H1 (cell line): Measurements from ENCODE around the gene YY1AP1. TPM values are rescaled to one million over a fixed set of nuclear protein-coding genes. Genes with fewer than 3 reads are reported as not detected.
A peak's percentile ranks its signal among the peaks of the same experiment; 100 is the strongest.

Experiments used
- ASH2L ChIP-seq: fragments of 200-600, 300-600 bp; sonication (generic); IDR thresholded peaks from one replicate; pipeline ENCODE4 v1.7.1; 2017; ENCODE audit warnings: low read length
- BACH1 ChIP-seq: IDR thresholded peaks from 2 replicates; pipeline ENCODE4 v1.6.1; 2012; ENCODE audit warnings: low read length, improper control_type of control experiment
- CTCF ChIP-seq, 3 experiments: IDR thresholded peaks; 1 replicate in 2 of 3; 2 replicates in 1 of 3; pipeline versions ENCODE4 v1.5.1 to v1.6.1; 2011; ENCODE audit warnings: low read length in 3 of 3, mild to moderate bottlenecking in 3 of 3, inconsistent platforms in 2 of 3, low read depth in 1 of 3, moderate library complexity in 1 of 3; ENCODE audit not compliant: insufficient read depth in 1 of 3; ENCODE audit errors: control extremely low read depth in 1 of 3
- EZH2 ChIP-seq: fragments of 200-600 bp; sonication (generic); IDR thresholded peaks from 2 replicates; pipeline ENCODE4 v1.7.1; 2012; ENCODE audit warnings: low read depth, mild to moderate bottlenecking, moderate library complexity, low read length, inconsistent platforms; ENCODE audit not compliant: severe bottlenecking
- HDAC2 ChIP-seq, 2 experiments: fragments of 300-600 bp in 1 of 2; sonication (generic) in 1 of 2; IDR thresholded peaks; 2 replicates each; pipeline ENCODE4 v1.6.1; 2011 to 2012; ENCODE audit warnings: low read depth in 2 of 2, low read length in 2 of 2, mild to moderate bottlenecking in 2 of 2, moderate library complexity in 2 of 2, borderline replicate concordance in 1 of 2, inconsistent platforms in 1 of 2
- JUN ChIP-seq: IDR thresholded peaks from 2 replicates; pipeline ENCODE4 v1.6.1; 2011; ENCODE audit warnings: low read depth, mild to moderate bottlenecking, improper control_type of control experiment, low read length
- KDM4A ChIP-seq: IDR thresholded peaks from one replicate; pipeline ENCODE4 v1.7.1; 2012; ENCODE audit warnings: low read depth, mild to moderate bottlenecking, moderate library complexity, low read length, inconsistent platforms; ENCODE audit not compliant: severe bottlenecking
- MAX ChIP-seq: IDR thresholded peaks from 2 replicates; pipeline ENCODE4 v1.6.1; 2012; ENCODE audit warnings: inconsistent platforms
- NRF1 ChIP-seq: IDR thresholded peaks from 2 replicates; pipeline ENCODE4 v1.6.1; 2011; ENCODE audit warnings: mild to moderate bottlenecking, low read depth, low read length, improper control_type of control experiment
- POLR2A ChIP-seq, 2 experiments: IDR thresholded peaks; 1 replicate in 1 of 2; 2 replicates in 1 of 2; pipeline ENCODE4 v1.6.1; 2011; ENCODE audit warnings: low read depth in 2 of 2, low read length in 2 of 2, mild to moderate bottlenecking in 2 of 2; ENCODE audit errors: control extremely low read depth in 1 of 2
- POLR2AphosphoS5 ChIP-seq: IDR thresholded peaks from 2 replicates; pipeline ENCODE4 v1.6.1; 2011; ENCODE audit warnings: low read depth, low read length
- RBBP5 ChIP-seq: IDR thresholded peaks from 2 replicates; pipeline ENCODE4 v1.7.1; 2012; ENCODE audit warnings: low read depth, mild to moderate bottlenecking, inconsistent platforms, low read length, moderate library complexity, borderline replicate concordance
- RFX5 ChIP-seq: IDR thresholded peaks from 2 replicates; pipeline ENCODE4 v1.6.1; 2011; ENCODE audit warnings: low read depth, low read length, improper control_type of control experiment, borderline replicate concordance
- RXRA ChIP-seq: IDR thresholded peaks from 2 replicates; pipeline ENCODE4 v1.6.1; 2011; ENCODE audit warnings: low read depth, mild to moderate bottlenecking, low read length, moderate library complexity; ENCODE audit not compliant: insufficient read depth
- SIN3A ChIP-seq, 2 experiments: IDR thresholded peaks in 1 of 2; conservative IDR thresholded peaks in 1 of 2; 2 replicates each; pipeline ENCODE4 v1.6.1; 2011 to 2012; ENCODE audit warnings: low read length in 2 of 2, improper control_type of control experiment in 1 of 2, low read depth in 1 of 2, mild to moderate bottlenecking in 1 of 2
- SIRT6 ChIP-seq: IDR thresholded peaks from one replicate; pipeline ENCODE4 v1.7.1; 2012; ENCODE audit warnings: low read length, inconsistent platforms
- SP1 ChIP-seq: IDR thresholded peaks from 2 replicates; pipeline ENCODE4 v1.6.1; 2011; ENCODE audit warnings: low read depth, low read length
- SP4 ChIP-seq: IDR thresholded peaks from 2 replicates; pipeline ENCODE4 v1.6.1; 2012; ENCODE audit warnings: low read length, inconsistent platforms
- TAF1 ChIP-seq: IDR thresholded peaks from 2 replicates; pipeline ENCODE4 v1.6.1; 2011; ENCODE audit warnings: mild to moderate bottlenecking, low read depth, low read length
- TBP ChIP-seq: IDR thresholded peaks from 2 replicates; pipeline ENCODE4 v1.6.1; 2011; ENCODE audit warnings: low read depth, low read length, improper control_type of control experiment
- TCF12 ChIP-seq: IDR thresholded peaks from 2 replicates; pipeline ENCODE4 v1.6.1; 2011; ENCODE audit warnings: low read depth, mild to moderate bottlenecking, low read length
- TEAD4 ChIP-seq: IDR thresholded peaks from 2 replicates; pipeline ENCODE4 v1.6.1; 2012; ENCODE audit warnings: low read depth, low read length, inconsistent platforms, mixed read lengths
- YY1 ChIP-seq: IDR thresholded peaks from 2 replicates; pipeline ENCODE4 v1.6.1; 2011; ENCODE audit warnings: low read depth, mild to moderate bottlenecking, low read length
- polyA plus RNA-seq, 7 experiments: library from polyadenylated mRNA; depleted of rRNA in 3 of 7; stranded (reverse) in 5 of 7; unstranded in 2 of 7; fragments of >200 nt in 5 of 7; fragments of 200-250 nt in 2 of 7; gene quantifications; 1 replicate in 5 of 7; 2 replicates in 1 of 7; 4 replicates in 1 of 7; pipeline versions ENCODE4 v1.2.1 to v1.2.3, GENCODE V29; 2011 to 2013; ENCODE audit warnings: missing spikeins in 2 of 7, mixed read lengths in 2 of 7
- total RNA-seq: library from RNA; stranded (reverse); fragmentation: NEBNext Ultra II Directional; extraction: Animal tissue kit (Norgen Biotek cat#: 25700); gene quantifications from 2 replicates; pipeline ENCODE4 v1.2.1, GENCODE V29; 2021

YY1AP1 gene
- total and polyA plus RNA-seq, 2 of the 8 experiments (the other 6 are each of a cell fraction or from before 2014, with no cell fraction given), result 44.2 to 48.6 TPM

GRCh38 chr1:155609515-155610256 is 78.9 kb downstream of the YY1AP1 start, which contains the start of gene MSTO1 (continued):
- TF ChIP-seq POLR2AphosphoS5 (peak; percentile 68; the same call in 1 of the 2 replicates), RBBP5 (no peak), MAX (peak; percentile 42), SP4 (no peak), SIRT6 (no peak), JUN (no peak), CTCF (IDR thresholded peaks at IDR 0.05; ENCODE audit: control extremely low read depth in 1 of 3, insufficient read depth in 1 of 3, low read depth in 1 of 3, low read length in 3 of 3) (no peak), RFX5 (no peak), NRF1 (no peak), SP1 (peak; percentile 77; the same call in 1 of the 2 replicates), BACH1 (0 out of 2 replicates have a peak, but pooled peaks have one; percentile 46), YY1 (no peak), HDAC2 (IDR thresholded peaks at IDR 0.05; ENCODE audit: borderline replicate concordance in 1 of 2, low read depth in 2 of 2, low read length in 2 of 2) (no peak), SIN3A (conservative IDR thresholded peaks at IDR 0.05 in 1 of 2, IDR thresholded peaks at IDR 0.05 in 1 of 2; ENCODE audit: low read depth in 1 of 2, low read length in 2 of 2) (no peak), TEAD4 (no peak), TBP (no peak), TCF12 (no peak), TAF1 (peak; percentile 48), POLR2A (IDR thresholded peaks at IDR 0.05; ENCODE audit: control extremely low read depth in 1 of 2, low read depth in 2 of 2, low read length in 2 of 2) (peak in 1 of 2 experiments; percentile 60; a peak in 2 of 3 replicates), KDM4A (no peak), RXRA (no peak), EZH2 (no peak), ASH2L (no peak)
